ENCODE measurements around the gene SGSH. TPM values are rescaled to one million over a fixed set of nuclear protein-coding genes. Genes with fewer than 3 reads are reported as not detected.
"Not testable (repeated sequence)": the region's sequence is repeated elsewhere in the genome, so short reads cannot be mapped to it uniquely, and the experiment has no call there.

Gene SGSH
- total and polyA plus RNA-seq, 8 donors, result 21.4 to 65.2 (median 29.1) TPM

- no peaks in the 10 kb centered on the region for H3K27me3 ChIP-seq
- H3K36me3 ChIP-seq, result peaks cover 0 to 21% (median 0%) of the 10 kb centered on the region in 3 donors
- H3K4me3 ChIP-seq, result no peak overlapping the region
- H3K9me3 ChIP-seq, result no peaks in the 10 kb centered on the region
- no peak for FAIRE-seq
- peak in 1 of 6 donors; percentile 59 for DNase-seq
- TF ChIP-seq, protein P1, sequence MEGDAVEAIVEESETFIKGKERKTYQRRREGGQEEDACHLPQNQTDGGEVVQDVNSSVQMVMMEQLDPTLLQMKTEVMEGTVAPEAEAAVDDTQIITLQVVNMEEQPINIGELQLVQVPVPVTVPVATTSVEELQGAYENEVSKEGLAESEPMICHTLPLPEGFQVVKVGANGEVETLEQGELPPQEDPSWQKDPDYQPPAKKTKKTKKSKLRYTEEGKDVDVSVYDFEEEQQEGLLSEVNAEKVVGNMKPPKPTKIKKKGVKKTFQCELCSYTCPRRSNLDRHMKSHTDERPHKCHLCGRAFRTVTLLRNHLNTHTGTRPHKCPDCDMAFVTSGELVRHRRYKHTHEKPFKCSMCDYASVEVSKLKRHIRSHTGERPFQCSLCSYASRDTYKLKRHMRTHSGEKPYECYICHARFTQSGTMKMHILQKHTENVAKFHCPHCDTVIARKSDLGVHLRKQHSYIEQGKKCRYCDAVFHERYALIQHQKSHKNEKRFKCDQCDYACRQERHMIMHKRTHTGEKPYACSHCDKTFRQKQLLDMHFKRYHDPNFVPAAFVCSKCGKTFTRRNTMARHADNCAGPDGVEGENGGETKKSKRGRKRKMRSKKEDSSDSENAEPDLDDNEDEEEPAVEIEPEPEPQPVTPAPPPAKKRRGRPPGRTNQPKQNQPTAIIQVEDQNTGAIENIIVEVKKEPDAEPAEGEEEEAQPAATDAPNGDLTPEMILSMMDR (IDR thresholded peaks at IDR 0.05), result no peak
- intact Hi-C loops (cut with DNase I), result loop anchor here in 1 of 3 donors (10.0 kb wide), 1 partner anchor 151 kb away; no protein-coding TSS in a partner anchor
- H3K27ac ChIP-seq, result no peak overlapping the region
- no peaks in the 10 kb centered on the region for H3K4me1 ChIP-seq
- WGBS, 2 donors, result 91 to 95% methylated on average over 22 to 27 of the region's 27 CpGs
- ATAC-seq, result no peak
Measured at GRCh38 chr17:80245566-80246265, 25.6 kb upstream of the SGSH start.

GRCh38 chr17:80244871-80245509 is 24.9 kb upstream of the SGSH start:
- intact Hi-C loops (cut with DNase I), result loop anchor here in 1 of 3 donors (10.0 kb wide), 1 partner anchor 150 kb away; no protein-coding TSS in a partner anchor
- Histone ChIP-seq H3K27ac (no peak overlapping the region), H3K27me3 (no peaks in the 10 kb centered on the region), H3K4me1 (no peaks in the 10 kb centered on the region), H3K36me3 (peaks cover 0 to 21% (median 0%) of the 10 kb centered on the region in 3 donors), H3K9me3 (no peaks in the 10 kb centered on the region), H3K4me3 (no peak overlapping the region)
- TF ChIP-seq, protein P1 (IDR thresholded peaks at IDR 0.05), result no peak
- ATAC-seq, result no peak
- WGBS, 2 donors, result 89 to 92% methylated on average over 22 of the region's 22 CpGs
- FAIRE-seq, result no peak
- peak in 1 of 6 donors; percentile 37 for DNase-seq

- not testable (repeated sequence) for DNase-seq, H3K27ac ChIP-seq, H3K9me3 ChIP-seq, FAIRE-seq, H3K4me1 ChIP-seq, H3K27me3 ChIP-seq, ATAC-seq, H3K4me3 ChIP-seq
- 94 to 98% methylated on average over 6 of the region's 6 CpGs for WGBS, 2 donors
- peaks cover 0 to 21% (median 0%) of the 10 kb centered on the region in 3 donors for H3K36me3 ChIP-seq
- intact Hi-C loops (cut with DNase I), result loop anchor here in 1 of 3 donors (10.0 kb wide), 1 partner anchor 150 kb away; no protein-coding TSS in a partner anchor
Measured at GRCh38 chr17:80244448-80244847, 24.3 kb upstream of the SGSH start.

DNA sequence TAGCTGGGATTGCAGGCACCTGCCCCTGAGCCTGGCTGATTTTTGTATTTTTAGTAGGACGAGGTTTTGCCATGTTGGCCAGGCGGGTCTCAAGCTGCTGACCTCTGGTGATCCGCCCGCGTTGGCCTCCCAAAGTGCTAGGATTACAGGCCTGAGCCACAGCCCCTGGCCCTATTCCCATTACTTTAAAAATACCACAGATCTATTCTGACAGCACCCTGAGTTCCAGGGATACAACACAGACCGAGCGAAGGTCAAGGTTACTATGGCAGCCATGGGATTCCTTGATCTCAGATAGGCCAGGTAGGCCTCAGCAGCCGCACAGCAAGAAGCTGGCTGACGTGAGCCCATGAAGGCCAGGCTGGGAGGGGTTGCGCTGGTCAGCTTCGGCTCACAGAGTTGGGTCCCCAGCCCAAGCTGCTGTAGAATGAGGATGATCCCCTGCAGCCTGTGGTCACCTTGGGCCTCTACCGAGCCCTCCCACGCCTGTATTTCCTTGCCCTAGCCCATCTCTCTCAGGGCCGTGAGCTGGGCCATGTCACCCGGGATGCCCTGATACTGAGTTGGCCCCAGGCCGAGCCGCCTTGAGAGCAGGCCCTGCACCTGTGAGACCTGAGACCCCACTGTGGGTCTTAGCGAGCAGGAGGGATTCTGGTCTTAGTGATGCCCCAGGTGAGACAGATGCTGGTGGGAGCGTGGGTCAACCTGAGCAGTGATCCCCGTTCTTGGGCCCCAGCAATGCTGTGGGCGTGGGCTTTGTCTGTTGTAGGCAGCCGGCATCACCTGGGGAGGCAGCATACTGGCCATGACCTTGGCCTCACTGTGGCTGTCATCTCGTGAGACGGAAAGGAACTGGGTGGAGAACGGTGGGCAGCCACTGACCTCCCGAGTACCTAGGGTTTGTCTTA is 23.6 kb upstream of the SGSH start:
- WGBS, 2 donors, result 92 to 94% methylated on average over 26 of the region's 26 CpGs
- FAIRE-seq (no peak), DNase-seq (peak in 1 of 6 donors; percentile 40), ATAC-seq (no peak)
- no peak overlapping the region for H3K27ac ChIP-seq
- intact Hi-C loops (cut with DNase I), result loop anchor here in 1 of 3 donors (10.0 kb wide), 1 partner anchor 149 kb away; no protein-coding TSS in a partner anchor
- H3K4me1 ChIP-seq, result no peaks in the 10 kb centered on the region
- H3K27me3 ChIP-seq, result no peaks in the 10 kb centered on the region
- H3K4me3 ChIP-seq, result no peak overlapping the region
- TF ChIP-seq, protein P1 (IDR thresholded peaks at IDR 0.05), result no peak
- H3K9me3 ChIP-seq, result no peaks in the 10 kb centered on the region
- peaks cover 0 to 21% (median 0%) of the 10 kb centered on the region in 3 donors for H3K36me3 ChIP-seq

DNA sequence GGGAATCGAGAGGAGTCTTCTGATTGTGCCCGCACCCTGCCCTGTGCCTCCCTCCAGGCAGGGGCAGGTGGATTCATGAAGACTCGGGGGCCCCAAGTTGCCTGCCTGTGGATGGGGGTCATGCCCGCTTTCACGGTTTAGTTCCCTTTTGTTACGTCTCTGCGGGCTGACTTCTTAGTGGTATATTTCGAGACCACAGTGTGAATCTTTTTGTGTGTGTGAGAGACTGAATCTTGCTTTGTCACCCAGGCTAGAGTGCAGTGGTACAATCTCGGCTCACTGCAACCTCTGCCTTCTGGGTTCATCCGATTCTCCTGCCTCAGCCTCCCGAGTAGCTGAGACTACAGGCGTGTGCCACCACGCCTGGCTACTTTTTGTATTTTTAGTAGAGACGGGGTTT is 22.4 kb upstream of the SGSH start:
- Histone ChIP-seq H3K9me3 (no peaks in the 10 kb centered on the region), H3K27ac (no peak overlapping the region), H3K4me3 (no peak overlapping the region), H3K27me3 (no peaks in the 10 kb centered on the region), H3K36me3 (peaks cover 0 to 21% (median 1%) of the 10 kb centered on the region in 3 donors), H3K4me1 (no peaks in the 10 kb centered on the region)
- DNase-seq (peak in 1 of 6 donors; percentile 6), FAIRE-seq (no peak), ATAC-seq (no peak)
- intact Hi-C loops (cut with DNase I), result loop anchor here in 1 of 3 donors (10.0 kb wide), 1 partner anchor 148 kb away; no protein-coding TSS in a partner anchor
- TF ChIP-seq, protein P1 (IDR thresholded peaks at IDR 0.05), result no peak
- 80 to 90% methylated on average over 14 of the region's 14 CpGs for WGBS, 2 donors

All from pancreas (tissue), 10 donors.